Panc1 (cell line): ENCODE measurements around the gene PXDN. TPM values are rescaled to one million over a fixed set of nuclear protein-coding genes. Genes with fewer than 3 reads are reported as not detected.
A peak's percentile ranks its signal among the peaks of the same experiment; 100 is the strongest.

Source experiments
- ATAC-seq: fragments of 200-7000 bp; cut with Tn5 transposase; 2 replicates; pipeline ENCODE4 v1.9.1; 2020; ENCODE audit warnings: mild to moderate bottlenecking, moderate library complexity
- BruUV-seq: library from RNA; stranded (reverse); fragments of 400-500 nt; replicated peaks from 2 replicates; lab custom pipeline; 2021; lab: Mats Ljungman, UMichigan
- CTCF ChIA-PET: fragments of 300-600 bp; sonication (Branson Sonifier 250); formaldehyde crosslinking; loops from one replicate; lab custom pipeline; 2022; ENCODE audit warnings: antibody characterized with exemption; lab: Charles Lee
- POLR2A ChIA-PET: fragments of 300-600 bp; sonication (Branson Sonifier 250); formaldehyde crosslinking; loops from one replicate; lab custom pipeline; 2022; ENCODE audit warnings: antibody characterized with exemption; lab: Charles Lee
- DNase-seq: peaks from one replicate; pipeline ENCODE4 v3.0.0-alpha.2; 2010; ENCODE audit warnings: low read depth, low spot score
- H3K27ac ChIP-seq: 2 replicates; pipeline ENCODE4 v1.5.1; 2011; ENCODE audit warnings: mild to moderate bottlenecking, low read length, inconsistent platforms
- H3K27me3 ChIP-seq: fragments of 200-500 bp; sonication (Bioruptor generic); 2 replicates; pipeline ENCODE4 v1.6.0; 2014; ENCODE audit warnings: low read length, inconsistent platforms; ENCODE audit not compliant: control insufficient read depth, insufficient read depth
- H3K36me3 ChIP-seq: fragments of 200-500 bp; sonication (Bioruptor generic); 2 replicates; pipeline ENCODE4 v1.5.1; 2014; ENCODE audit warnings: inconsistent platforms, mild to moderate bottlenecking, low read length, moderate library complexity; ENCODE audit not compliant: control insufficient read depth, insufficient read depth
- H3K4me1 ChIP-seq: 2 replicates; pipeline ENCODE4 v1.5.1; 2011; ENCODE audit warnings: inconsistent platforms, mild to moderate bottlenecking, low read length, moderate library complexity; ENCODE audit not compliant: control insufficient read depth, insufficient read depth
- H3K4me3 ChIP-seq, 2 experiments: 2 replicates each; pipeline ENCODE4 v1.5.1; 2011 to 2012; ENCODE audit warnings: low read depth in 2 of 2, low read length in 2 of 2, mild to moderate bottlenecking in 2 of 2, inconsistent platforms in 1 of 2, moderate library complexity in 1 of 2
- H3K9me3 ChIP-seq: fragments of 200-500 bp; sonication (Bioruptor generic); 2 replicates; pipeline ENCODE4 v1.5.1; 2014; ENCODE audit warnings: low read depth, mild to moderate bottlenecking, inconsistent platforms, low read length, moderate library complexity; ENCODE audit not compliant: control insufficient read depth, insufficient read depth
- POLR2AphosphoS5 ChIP-seq: IDR thresholded peaks from 2 replicates; pipeline ENCODE4 v1.6.1; 2012; ENCODE audit warnings: mild to moderate bottlenecking, low read depth, low read length, moderate library complexity
- SIN3A ChIP-seq: IDR thresholded peaks from 2 replicates; pipeline ENCODE4 v1.6.1; 2012; ENCODE audit warnings: low read depth, mild to moderate bottlenecking, low read length, moderate library complexity, borderline replicate concordance; ENCODE audit not compliant: insufficient read depth
- TCF7L2 ChIP-seq: IDR thresholded peaks from 2 replicates; pipeline ENCODE4 v1.6.1; 2011; ENCODE audit warnings: mild to moderate bottlenecking, low read depth, low read length, inconsistent platforms
- in situ Hi-C: cut with HindIII; loops from 2 replicates; pipeline ENCODE4 v1.10.0; 2016; ENCODE audit warnings: low sequenced_read_pairs, low pct_unique_long_range_greater_than_20kb
- intact Hi-C: fragments of 100-400 bp; cut with micrococcal nuclease; formaldehyde crosslinking; loops from one replicate; pipeline ENCODE4 v1.10.0; 2022; ENCODE audit not compliant: unreplicated experiment
- total RNA-seq: library from RNA; stranded (reverse); gene quantifications from one replicate; pipeline ENCODE4 v1.2.1, GENCODE V29; 2021; ENCODE audit not compliant: unreplicated experiment
- TF ChIP-seq, protein P1 (sequence below), 2 experiments: IDR thresholded peaks; 2 replicates each; pipeline ENCODE4 v1.6.1; 2011 to 2012; ENCODE audit warnings: low read depth in 2 of 2, control low read depth in 1 of 2, low read length in 1 of 2, mild to moderate bottlenecking in 1 of 2, moderate library complexity in 1 of 2; ENCODE audit not compliant: insufficient read depth in 1 of 2
- TF ChIP-seq, protein P2 (sequence below): fragments of 450-650 bp; IDR thresholded peaks from 2 replicates; pipeline ENCODE4 v1.5.1; 2017; ENCODE audit warnings: mild to moderate bottlenecking

PXDN gene
- total RNA-seq, 1 experiment from 2014 or later = 2.5 TPM

DNA sequence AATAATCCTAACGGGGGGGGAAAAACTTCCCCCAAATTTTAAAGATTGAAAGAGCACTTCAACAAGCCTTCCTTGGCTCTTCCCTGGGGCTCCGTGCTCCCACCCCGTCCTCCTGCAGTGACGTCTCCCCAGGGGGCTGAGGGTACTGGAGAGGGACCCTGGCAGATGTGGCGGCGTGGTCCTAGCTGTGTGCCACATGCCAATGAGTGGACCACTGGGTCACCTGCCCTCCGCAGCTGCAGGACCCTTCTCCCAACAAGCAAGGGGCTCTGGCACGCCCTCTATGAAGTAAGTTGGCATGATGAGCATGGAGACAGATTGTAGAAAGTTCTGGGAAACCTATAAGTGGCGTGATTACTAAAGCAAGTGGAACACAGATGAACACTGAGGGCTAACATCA, 46.7 kb downstream of the PXDN start:
- H3K4me1 ChIP-seq = no peaks in the 10 kb centered on the region; the same call in 1 of the 2 replicates
- no peaks in the 10 kb centered on the region for H3K9me3 ChIP-seq
- no peak for DNase-seq
- no peaks in the 10 kb centered on the region for H3K36me3 ChIP-seq
- in situ Hi-C loops = no loop called here
- peak overlapping the region; percentile 76; the same call in 1 of the 2 replicates for H3K27ac ChIP-seq
- intact Hi-C loops = no loop called here
- ChIA-PET CTCF (interaction anchor here (0.6 kb wide), 1 partner anchor 8 kb away, joined by 6 read pairs; no protein-coding TSS in a partner anchor), POLR2A (no interaction called here)
- no peaks in the 10 kb centered on the region for H3K27me3 ChIP-seq
- H3K4me3 ChIP-seq = no peak overlapping the region
- ATAC-seq = no peak
- no TSS peak for BruUV-seq
- TF ChIP-seq POLR2AphosphoS5 (no peak), TCF7L2 (no peak), SIN3A (no peak)
- TF ChIP-seq, protein P1, sequence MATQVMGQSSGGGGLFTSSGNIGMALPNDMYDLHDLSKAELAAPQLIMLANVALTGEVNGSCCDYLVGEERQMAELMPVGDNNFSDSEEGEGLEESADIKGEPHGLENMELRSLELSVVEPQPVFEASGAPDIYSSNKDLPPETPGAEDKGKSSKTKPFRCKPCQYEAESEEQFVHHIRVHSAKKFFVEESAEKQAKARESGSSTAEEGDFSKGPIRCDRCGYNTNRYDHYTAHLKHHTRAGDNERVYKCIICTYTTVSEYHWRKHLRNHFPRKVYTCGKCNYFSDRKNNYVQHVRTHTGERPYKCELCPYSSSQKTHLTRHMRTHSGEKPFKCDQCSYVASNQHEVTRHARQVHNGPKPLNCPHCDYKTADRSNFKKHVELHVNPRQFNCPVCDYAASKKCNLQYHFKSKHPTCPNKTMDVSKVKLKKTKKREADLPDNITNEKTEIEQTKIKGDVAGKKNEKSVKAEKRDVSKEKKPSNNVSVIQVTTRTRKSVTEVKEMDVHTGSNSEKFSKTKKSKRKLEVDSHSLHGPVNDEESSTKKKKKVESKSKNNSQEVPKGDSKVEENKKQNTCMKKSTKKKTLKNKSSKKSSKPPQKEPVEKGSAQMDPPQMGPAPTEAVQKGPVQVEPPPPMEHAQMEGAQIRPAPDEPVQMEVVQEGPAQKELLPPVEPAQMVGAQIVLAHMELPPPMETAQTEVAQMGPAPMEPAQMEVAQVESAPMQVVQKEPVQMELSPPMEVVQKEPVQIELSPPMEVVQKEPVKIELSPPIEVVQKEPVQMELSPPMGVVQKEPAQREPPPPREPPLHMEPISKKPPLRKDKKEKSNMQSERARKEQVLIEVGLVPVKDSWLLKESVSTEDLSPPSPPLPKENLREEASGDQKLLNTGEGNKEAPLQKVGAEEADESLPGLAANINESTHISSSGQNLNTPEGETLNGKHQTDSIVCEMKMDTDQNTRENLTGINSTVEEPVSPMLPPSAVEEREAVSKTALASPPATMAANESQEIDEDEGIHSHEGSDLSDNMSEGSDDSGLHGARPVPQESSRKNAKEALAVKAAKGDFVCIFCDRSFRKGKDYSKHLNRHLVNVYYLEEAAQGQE (IDR thresholded peaks at IDR 0.05; ENCODE audit: insufficient read depth in 1 of 2, low read depth in 2 of 2, low read length in 1 of 2) = no peak
- TF ChIP-seq, protein P2, sequence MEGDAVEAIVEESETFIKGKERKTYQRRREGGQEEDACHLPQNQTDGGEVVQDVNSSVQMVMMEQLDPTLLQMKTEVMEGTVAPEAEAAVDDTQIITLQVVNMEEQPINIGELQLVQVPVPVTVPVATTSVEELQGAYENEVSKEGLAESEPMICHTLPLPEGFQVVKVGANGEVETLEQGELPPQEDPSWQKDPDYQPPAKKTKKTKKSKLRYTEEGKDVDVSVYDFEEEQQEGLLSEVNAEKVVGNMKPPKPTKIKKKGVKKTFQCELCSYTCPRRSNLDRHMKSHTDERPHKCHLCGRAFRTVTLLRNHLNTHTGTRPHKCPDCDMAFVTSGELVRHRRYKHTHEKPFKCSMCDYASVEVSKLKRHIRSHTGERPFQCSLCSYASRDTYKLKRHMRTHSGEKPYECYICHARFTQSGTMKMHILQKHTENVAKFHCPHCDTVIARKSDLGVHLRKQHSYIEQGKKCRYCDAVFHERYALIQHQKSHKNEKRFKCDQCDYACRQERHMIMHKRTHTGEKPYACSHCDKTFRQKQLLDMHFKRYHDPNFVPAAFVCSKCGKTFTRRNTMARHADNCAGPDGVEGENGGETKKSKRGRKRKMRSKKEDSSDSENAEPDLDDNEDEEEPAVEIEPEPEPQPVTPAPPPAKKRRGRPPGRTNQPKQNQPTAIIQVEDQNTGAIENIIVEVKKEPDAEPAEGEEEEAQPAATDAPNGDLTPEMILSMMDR = no peak

DNA sequence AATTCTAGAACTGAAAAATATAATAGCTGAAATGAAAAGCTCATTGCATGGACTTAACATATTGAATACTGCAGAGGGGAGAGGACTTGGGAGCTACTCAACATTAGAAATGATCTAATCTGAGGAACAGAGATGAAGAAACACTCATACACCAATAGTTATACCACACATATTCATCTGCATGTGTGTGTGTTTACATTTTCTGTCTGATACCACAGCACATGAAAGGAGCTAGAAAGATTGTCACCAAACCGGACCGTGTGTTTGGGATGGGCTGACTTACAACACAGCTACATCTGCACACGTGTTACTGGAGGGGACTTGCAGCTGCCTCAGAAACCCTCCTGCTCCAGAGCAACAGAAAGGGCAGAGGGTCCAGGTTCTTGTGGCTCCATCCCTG, 47.8 kb downstream of the PXDN start:
- POLR2A ChIA-PET = no interaction called here
- in situ Hi-C loops = no loop called here

More for the DNA sequence above, 47.8 kb downstream of the PXDN start:
- intact Hi-C loops = no loop called here
- ATAC-seq = no peak
- DNase-seq = no peak
- no TSS peak for BruUV-seq
- no peaks in the 10 kb centered on the region; the same call in 1 of the 2 replicates for H3K4me1 ChIP-seq
- H3K27me3 ChIP-seq = no peaks in the 10 kb centered on the region
- H3K4me3 ChIP-seq = no peak overlapping the region
- H3K27ac ChIP-seq = peak overlapping the region; percentile 45; the same call in 1 of the 2 replicates
- H3K36me3 ChIP-seq = no peaks in the 10 kb centered on the region
- CTCF ChIA-PET = no interaction called here
- H3K9me3 ChIP-seq = no peaks in the 10 kb centered on the region
- TF ChIP-seq, protein P2 = no peak
- TF ChIP-seq POLR2AphosphoS5 (no peak), TCF7L2 (no peak), SIN3A (no peak)
- TF ChIP-seq, protein P1 (IDR thresholded peaks at IDR 0.05; ENCODE audit: insufficient read depth in 1 of 2, low read depth in 2 of 2, low read length in 1 of 2) = no peak
